Measurements from ENCODE around the gene HMOX1. TPM values are rescaled to one million over a fixed set of nuclear protein-coding genes. Genes with fewer than 3 reads are reported as not detected.

HMOX1 gene
- total RNA-seq, 1 donor from 2014 or later, result 1.6 TPM

- H3K27ac Mint-ChIP-seq, result no peak overlapping the region
- peaks cover 30% of the 10 kb centered on the region for H3K36me3 Mint-ChIP-seq
- peaks cover 6% of the 10 kb centered on the region for H3K4me1 Mint-ChIP-seq
- DNase-seq (ENCODE audit: low spot score in 2 of 2, unreplicated experiment in 2 of 2), result no peak
- H3K9me3 Mint-ChIP-seq, result no peaks in the 10 kb centered on the region
- no peak overlapping the region for H3K4me3 Mint-ChIP-seq
- no peaks in the 10 kb centered on the region for H3K27me3 Mint-ChIP-seq (ENCODE audit: low read depth)
- no peak for TF ChIP-seq CTCF (IDR thresholded peaks at IDR 0.05; ENCODE audit: unreplicated experiment)
Measured at GRCh38 chr22:35406443-35406842, 25.5 kb downstream of the HMOX1 start.

GRCh38 chr22:35407362-35407761 lies 26.5 kb downstream of the HMOX1 start:
- H3K4me3 Mint-ChIP-seq, result no peak overlapping the region
- H3K27ac Mint-ChIP-seq, result no peak overlapping the region
- peaks cover 36% of the 10 kb centered on the region for H3K36me3 Mint-ChIP-seq
- no peaks in the 10 kb centered on the region for H3K9me3 Mint-ChIP-seq
- no peak for DNase-seq (ENCODE audit: low spot score in 2 of 2, unreplicated experiment in 2 of 2)
- no peak for TF ChIP-seq CTCF (IDR thresholded peaks at IDR 0.05; ENCODE audit: unreplicated experiment)
- H3K4me1 Mint-ChIP-seq, result peaks cover 2% of the 10 kb centered on the region
- H3K27me3 Mint-ChIP-seq (ENCODE audit: low read depth), result no peaks in the 10 kb centered on the region

- no peaks in the 10 kb centered on the region for H3K4me1 Mint-ChIP-seq
- H3K27me3 Mint-ChIP-seq (ENCODE audit: low read depth), result no peaks in the 10 kb centered on the region
- no peak overlapping the region for H3K4me3 Mint-ChIP-seq
- peaks cover 37% of the 10 kb centered on the region for H3K36me3 Mint-ChIP-seq
- no peaks in the 10 kb centered on the region for H3K9me3 Mint-ChIP-seq
- no peak for DNase-seq (ENCODE audit: low spot score in 2 of 2, unreplicated experiment in 2 of 2)
- H3K27ac Mint-ChIP-seq, result no peak overlapping the region
- no peak for TF ChIP-seq CTCF (IDR thresholded peaks at IDR 0.05; ENCODE audit: unreplicated experiment)
Measured at GRCh38 chr22:35409783-35410662, 29.1 kb downstream of the HMOX1 start.

- H3K4me3 Mint-ChIP-seq, result no peak overlapping the region
- H3K27ac Mint-ChIP-seq, result no peak overlapping the region
- TF ChIP-seq CTCF (IDR thresholded peaks at IDR 0.05; ENCODE audit: unreplicated experiment), result no peak
- no peaks in the 10 kb centered on the region for H3K27me3 Mint-ChIP-seq (ENCODE audit: low read depth)
- no peak for DNase-seq (ENCODE audit: low spot score in 2 of 2, unreplicated experiment in 2 of 2)
- H3K4me1 Mint-ChIP-seq, result no peaks in the 10 kb centered on the region
- peaks cover 37% of the 10 kb centered on the region for H3K36me3 Mint-ChIP-seq
- H3K9me3 Mint-ChIP-seq, result no peaks in the 10 kb centered on the region
Measured at GRCh38 chr22:35410663-35411034, 29.8 kb downstream of the HMOX1 start.

DNA sequence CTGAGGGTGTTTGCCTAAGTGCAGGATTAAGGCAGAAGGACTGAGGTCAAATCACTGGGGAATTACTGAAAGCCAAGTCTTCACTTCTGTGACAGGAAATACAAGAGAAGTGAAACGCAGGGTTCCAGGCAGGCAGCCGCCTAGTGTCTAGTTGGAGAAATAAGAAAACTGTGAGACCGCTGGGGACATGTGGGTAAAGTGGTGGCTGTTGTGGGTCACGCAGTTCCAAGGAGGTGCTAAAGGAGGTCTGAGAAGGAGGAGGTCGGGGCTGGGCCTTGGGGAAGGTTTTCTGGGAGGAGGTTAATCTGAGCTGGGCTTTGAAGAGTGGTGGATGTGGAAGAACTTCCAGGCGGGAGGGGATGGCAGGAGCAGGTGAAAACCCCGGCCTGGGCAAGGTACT lies 30.2 kb downstream of the HMOX1 start:
- no peaks in the 10 kb centered on the region for H3K9me3 Mint-ChIP-seq
- no peak for TF ChIP-seq CTCF (IDR thresholded peaks at IDR 0.05; ENCODE audit: unreplicated experiment)
- no peaks in the 10 kb centered on the region for H3K27me3 Mint-ChIP-seq (ENCODE audit: low read depth)
- H3K4me3 Mint-ChIP-seq, result no peak overlapping the region
- DNase-seq (ENCODE audit: low spot score in 2 of 2, unreplicated experiment in 2 of 2), result no peak
- H3K4me1 Mint-ChIP-seq, result no peaks in the 10 kb centered on the region
- no peak overlapping the region for H3K27ac Mint-ChIP-seq
- H3K36me3 Mint-ChIP-seq, result peaks cover 37% of the 10 kb centered on the region
